ENCODE results near the gene ARHGAP27.
"Not testable (repeated sequence)": the region's sequence is repeated elsewhere in the genome, so short reads cannot be mapped to it uniquely, and the experiment has no call there.

DNA sequence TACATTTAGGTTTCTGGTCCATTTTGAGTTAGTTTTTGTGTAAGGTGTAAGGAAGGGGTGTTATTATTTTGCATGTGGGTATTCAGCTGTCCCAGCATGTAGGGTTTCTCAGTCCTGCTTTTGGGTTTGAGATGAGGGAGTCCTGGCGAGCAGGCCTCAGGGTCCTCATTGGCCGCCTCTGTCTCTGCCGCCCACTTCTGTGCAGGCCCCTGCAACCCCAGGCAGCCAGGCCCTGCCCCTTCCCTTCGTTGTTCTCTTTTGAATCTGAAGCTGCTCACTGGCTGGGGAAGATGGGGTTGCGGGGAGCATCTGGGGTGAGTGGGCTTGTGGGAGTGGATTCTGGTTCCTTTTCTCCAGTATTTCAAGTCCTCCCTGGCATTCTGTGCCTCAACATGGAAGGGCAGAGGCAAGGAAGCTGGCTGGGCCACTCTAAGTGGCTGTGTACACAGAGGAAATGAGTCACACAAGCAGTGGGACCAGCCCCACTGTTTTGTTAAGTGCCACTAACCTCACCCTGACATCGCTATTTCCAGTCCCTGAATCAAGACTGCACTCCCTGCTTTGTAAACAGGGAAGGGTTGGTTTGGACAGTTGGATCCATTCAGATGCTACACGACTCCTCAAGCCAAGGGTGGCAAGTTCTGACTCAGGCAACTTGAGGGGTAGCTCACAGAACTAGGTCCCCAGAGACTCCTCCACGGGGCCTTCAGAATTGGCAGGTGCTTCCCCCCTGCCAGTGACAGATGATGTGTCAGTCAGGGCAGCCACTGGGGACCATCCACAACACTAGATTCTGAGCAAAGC is 29.1 kb upstream of the ARHGAP27 start:
- TF ChIP-seq, protein P1, sequence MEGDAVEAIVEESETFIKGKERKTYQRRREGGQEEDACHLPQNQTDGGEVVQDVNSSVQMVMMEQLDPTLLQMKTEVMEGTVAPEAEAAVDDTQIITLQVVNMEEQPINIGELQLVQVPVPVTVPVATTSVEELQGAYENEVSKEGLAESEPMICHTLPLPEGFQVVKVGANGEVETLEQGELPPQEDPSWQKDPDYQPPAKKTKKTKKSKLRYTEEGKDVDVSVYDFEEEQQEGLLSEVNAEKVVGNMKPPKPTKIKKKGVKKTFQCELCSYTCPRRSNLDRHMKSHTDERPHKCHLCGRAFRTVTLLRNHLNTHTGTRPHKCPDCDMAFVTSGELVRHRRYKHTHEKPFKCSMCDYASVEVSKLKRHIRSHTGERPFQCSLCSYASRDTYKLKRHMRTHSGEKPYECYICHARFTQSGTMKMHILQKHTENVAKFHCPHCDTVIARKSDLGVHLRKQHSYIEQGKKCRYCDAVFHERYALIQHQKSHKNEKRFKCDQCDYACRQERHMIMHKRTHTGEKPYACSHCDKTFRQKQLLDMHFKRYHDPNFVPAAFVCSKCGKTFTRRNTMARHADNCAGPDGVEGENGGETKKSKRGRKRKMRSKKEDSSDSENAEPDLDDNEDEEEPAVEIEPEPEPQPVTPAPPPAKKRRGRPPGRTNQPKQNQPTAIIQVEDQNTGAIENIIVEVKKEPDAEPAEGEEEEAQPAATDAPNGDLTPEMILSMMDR (IDR thresholded peaks at IDR 0.05) = not testable (repeated sequence)
- TF ChIP-seq EZH2, EZH2phosphoT487 (IDR thresholded peaks at IDR 0.05): not testable (repeated sequence)
